Germinal center (tissue), 1 donor: ENCODE measurements around the gene CENPP.

Source experiments
- DNase-seq: peaks from one replicate; pipeline ENCODE4 v3.0.0; 2012; ENCODE audit warnings: mixed read lengths, low spot score

The CENPP gene

GRCh38 chr9:92313624-92314012 is 12.1 kb upstream of the CENPP start:
- no peak for DNase-seq

GRCh38 chr9:92315456-92315855 is 10.3 kb upstream of the CENPP start:
- no peak for DNase-seq

DNA sequence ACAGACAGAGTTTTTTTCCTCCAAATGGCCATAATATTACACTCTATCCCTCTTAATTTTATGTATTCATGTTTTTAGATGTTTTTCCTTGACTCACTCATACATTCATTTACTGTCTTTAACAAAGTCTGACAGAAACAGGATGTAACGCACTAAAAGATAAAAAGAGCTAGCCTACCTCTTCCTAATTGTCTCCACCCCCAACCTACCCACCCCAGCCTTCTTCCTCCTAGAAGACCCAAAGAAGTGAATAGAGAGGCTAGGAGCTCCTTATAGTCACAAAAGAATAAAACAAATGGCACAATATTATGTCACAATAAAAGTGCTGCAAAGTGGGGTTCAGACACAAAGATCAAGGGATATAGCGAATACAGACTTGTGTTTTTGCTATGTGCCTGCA is 1.3 kb upstream of the CENPP start:
- no peak for DNase-seq

DNA sequence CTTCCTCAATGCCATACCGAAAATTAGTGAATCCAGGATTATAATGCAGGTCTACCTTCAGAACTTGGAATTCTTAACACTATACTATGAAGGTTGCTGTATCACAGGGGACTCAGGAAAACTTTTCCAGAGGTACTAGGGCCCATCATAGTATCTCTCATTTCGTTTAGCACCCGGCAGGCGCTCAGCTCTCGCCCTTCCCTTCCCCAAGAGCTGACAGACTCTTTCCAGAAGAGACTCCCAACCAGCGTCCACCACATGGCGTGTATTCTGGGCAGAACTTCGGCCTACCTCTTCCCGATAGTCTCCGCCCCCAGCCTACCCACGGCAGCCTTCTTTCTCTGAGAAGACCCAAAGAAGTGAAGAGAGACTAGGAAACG is 874 bp upstream of the CENPP start:
- DNase-seq: no peak

- DNase-seq: peak; percentile 40
Measured at GRCh38 chr9:92325991-92326500, 293 bp downstream of the CENPP start.

DNA sequence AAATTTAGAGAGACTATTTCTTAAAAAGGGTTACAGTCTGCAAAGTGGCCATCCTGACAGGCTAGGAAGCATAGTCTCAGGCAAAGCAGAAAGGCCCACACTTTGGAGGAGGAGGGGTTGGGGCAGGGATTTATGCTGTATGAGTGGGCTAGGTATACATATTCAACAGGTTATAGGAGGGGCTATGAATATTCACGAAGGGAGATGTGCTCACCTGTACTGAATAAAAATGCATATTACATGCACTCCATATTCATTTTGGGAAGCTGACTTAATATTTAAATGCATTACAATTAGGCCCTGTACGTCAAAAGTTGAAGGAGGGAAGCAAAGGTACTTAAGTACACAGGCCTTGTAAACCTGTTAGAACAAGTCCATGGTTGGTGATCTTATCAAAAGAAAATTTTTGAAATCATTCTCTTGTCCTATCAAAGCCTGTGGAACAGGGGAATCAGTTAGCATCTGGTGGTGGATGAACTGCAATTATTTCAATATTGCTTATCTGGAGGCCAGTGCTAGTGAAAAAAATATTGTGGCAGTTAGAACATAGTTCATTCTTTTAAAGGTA is 1.6 kb downstream of the CENPP start:
- DNase-seq: no peak

- no peak for DNase-seq
Measured at GRCh38 chr9:92328225-92328624, 2.5 kb downstream of the CENPP start.

GRCh38 chr9:92332577-92333281 is 7.0 kb downstream of the CENPP start:
- no peak for DNase-seq

DNA sequence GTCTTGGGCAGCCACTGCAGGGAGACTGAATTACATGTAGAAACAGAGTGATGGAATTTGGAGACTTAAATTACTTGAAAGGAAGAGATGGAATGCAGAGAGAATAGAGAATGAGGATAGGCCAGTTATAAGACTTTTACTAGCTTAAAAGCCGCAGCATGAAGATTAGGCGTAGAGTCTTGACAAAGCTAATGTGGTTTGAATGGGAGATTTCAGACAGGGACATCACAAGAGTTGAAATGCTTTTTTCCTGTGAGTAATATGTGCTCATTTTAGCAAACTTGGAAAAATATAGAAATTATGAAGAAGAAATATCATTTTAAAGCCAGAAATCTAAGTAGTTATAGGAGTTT is 7.5 kb downstream of the CENPP start:
- DNase-seq: no peak

- DNase-seq: no peak
Measured at GRCh38 chr9:92341578-92341977, 15.8 kb downstream of the CENPP start.

DNA sequence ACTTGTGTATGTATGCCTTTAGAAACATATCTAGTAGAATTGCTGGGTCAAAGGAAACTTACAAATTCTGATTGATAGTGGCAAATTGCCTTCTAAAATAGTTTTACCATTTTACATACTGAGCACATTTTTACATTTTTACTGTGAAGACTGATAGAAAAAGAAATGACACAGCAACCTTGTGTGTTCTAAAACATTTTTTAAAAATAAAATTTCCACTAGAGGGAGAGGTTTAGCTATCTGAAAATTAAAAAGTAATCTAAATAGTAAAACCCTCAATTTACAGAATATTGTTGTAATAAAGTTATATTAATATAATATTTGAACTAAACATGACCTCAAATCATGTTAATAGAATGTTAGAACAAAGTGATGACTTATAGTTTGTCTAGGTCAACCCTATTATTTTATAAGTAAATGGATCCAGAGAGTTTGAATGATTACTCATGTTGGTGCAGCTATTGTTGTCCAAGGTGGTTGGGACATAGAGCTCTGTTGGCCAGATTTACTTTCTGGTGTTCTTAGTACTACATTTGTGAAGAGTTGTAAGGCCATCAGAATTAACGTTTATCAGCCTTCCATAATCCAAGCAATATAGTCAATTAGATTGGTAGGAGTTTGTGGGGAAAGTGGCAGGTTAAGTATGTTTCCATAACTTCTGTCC is 17.2 kb downstream of the CENPP start:
- no peak for DNase-seq

DNA sequence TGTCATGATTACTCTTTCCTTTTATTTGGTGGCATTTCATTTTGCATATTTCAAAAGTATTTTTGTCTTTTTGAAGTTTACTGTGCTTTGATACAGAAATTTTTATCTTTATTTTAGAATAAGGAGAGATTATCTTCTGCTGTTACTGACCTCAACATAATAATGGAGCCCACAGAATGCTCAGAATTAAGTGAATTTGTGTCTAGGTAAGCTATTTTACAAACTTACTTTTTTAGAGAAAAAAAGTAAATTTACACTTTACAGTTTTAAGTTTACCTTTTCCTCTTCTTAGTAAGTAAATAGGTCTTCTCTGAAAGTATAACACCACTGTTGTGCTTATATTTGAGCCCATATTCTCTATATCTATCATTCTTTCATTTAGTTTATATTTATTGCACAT is 19.8 kb downstream of the CENPP start:
- no peak for DNase-seq

- DNase-seq: no peak
Measured at GRCh38 chr9:92349771-92350739, 24.3 kb downstream of the CENPP start.

- no peak for DNase-seq
Measured at GRCh38 chr9:92350740-92351133, 25.0 kb downstream of the CENPP start.

- DNase-seq: no peak
Measured at GRCh38 chr9:92353051-92353450, 27.3 kb downstream of the CENPP start.

DNA sequence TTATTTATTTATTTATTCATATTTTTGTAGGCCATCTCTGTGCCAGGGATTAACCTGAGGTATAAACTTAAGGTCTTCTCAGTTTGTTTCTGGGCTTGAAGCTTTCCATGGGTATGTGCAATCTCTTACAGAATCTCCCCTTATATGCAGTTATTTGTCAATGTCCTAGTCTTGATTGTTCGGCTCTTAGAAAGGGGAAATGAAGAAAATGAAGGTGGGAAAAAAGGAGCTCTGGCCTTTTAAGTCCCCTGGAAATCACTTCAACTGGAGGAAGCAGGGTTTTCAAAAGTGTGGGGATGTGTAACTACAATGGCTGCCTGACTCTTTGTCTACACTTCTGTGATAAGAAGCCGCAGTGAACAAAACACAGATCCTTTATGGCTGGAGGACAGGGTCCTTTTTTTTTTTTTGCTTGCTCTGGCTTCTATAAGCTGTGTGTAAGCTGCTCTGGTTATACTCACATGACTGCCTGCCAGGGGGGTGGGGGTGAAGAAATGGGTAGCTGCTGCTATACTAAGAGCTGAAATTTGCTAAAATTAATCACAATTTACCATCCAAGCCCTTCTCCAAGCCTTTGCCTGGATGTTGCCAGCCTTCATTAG is 33.7 kb downstream of the CENPP start:
- DNase-seq: no peak

GRCh38 chr9:92360083-92360482 is 34.3 kb downstream of the CENPP start:
- no peak for DNase-seq

DNA sequence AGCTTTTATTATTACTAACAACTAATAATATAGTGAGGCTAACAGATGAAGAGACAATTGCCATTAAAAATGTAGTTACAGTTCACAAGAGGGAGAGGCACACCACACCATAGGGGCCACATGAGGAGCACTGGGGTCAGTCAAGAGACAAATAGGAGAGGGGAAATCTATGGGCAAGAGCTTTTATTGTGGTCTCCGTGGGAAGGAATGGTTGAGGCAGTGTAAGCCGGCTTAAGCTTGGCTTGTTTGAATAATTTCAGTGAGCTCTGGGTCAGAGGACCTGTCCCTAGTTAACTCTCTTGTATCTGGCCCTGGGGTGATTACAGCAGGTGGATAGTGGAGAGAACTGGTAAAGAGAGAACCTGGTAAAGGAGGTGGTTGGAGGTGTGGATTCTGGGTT is 43.3 kb downstream of the CENPP start:
- DNase-seq: no peak

- no peak for DNase-seq
Measured at GRCh38 chr9:92373167-92373566, 47.4 kb downstream of the CENPP start.

DNA sequence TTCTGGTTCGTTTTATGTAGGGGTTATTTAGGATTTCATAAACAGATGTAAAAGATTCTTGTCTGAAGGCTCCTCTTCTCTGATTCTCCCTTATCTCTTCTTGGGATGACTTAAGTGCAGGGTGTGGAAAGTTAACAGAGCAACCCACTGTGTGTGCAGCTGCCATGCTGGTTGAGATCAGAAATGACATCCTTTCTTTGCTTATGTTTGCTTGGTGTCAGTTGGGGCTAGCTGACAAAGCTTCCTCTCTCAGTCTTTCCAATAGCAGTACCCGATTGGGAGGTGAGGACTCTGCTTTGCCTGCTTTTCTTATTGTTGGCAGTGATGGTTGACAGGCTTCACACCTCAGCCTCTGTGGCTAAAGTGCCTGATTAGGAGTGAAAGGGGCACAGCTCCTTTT is 52.1 kb downstream of the CENPP start:
- DNase-seq: no peak

GRCh38 chr9:92378865-92379560 is 53.3 kb downstream of the CENPP start:
- DNase-seq: no peak
